ENCODE measurements around the gene RDX.
"Not testable (repeated sequence)": the region's sequence is repeated elsewhere in the genome, so short reads cannot be mapped to it uniquely, and the experiment has no call there.

Gene RDX

DNA sequence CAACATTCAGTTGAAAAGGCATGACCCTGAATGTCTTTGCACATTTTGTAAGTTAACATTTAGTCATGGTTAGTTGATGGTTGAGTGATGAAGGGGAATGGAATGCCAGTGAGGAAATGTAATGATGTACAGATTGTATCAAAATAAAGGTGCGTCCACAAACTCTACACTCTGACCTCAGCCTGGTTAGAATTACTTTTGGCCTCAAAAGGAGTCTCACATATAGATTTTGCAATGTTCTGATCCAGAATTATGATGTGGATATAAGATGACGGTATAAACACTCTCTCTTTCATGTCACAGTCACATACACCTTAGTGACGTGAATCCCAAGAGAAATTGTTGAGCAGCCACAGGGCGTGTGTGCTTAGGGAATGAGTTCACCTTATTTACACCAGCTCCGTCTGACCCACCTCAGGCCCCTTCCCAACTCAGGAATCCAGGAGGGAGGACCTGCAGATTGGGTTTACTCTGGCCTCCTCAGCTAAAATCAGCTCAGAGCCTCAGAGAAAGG lies 100.1 kb downstream of the RDX start:
- no peak for DNase-seq

DNA sequence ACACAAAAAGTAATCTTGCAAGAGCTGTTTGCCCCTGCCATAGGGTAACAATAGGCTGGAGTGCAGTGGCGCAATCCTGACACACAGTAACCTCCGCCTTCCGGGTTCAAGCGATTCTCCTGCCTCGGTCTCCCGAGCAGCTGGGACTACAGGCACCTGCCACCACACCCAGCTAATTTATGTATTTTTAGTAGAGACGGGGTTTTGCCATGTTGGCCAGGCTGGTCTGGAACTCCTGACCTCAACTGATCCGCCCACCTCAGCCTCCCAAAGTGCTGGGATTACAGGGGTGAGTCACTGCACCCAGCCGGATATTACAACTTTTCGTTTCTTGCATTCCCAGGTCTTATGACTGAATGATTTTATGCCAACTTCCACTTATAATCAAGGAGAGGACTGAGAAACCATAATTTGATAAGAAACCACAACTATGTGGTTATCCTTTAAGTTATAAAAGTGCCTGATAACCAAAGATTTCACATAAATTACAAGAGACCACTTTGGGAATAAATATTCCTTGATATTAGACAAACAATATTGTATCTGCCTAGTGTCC lies 102.1 kb downstream of the RDX start:
- DNase-seq, result not testable (repeated sequence)

DNA sequence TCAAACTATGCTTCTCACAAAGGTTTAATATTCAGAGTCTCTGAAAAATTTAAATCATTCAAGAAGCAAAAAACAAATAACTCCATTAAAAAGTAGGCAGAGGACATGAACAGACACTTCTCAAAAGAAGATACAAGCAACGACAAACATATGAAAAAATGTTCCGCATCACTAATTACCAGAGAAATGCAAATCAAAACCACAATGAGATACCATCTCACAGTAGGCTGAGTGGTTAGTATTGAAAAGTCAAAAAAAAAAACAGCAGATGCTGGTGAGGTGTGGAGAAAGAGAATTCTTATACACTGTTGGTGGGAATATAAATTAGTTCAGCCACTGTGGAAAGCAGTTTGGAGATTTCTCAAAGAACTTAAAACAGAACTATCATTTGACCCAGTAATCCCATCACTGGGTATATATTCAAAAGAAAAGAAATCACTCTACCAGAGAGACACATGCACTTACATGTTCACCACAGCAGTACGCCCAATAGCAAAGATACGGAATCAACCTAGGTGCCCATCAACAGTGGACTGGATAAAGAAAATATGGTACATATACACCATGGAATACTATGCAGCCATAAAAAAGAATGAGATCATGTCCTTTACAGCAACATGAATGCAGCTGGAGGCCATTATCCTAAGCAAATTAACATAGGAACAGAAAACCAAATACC lies 103.7 kb downstream of the RDX start:
- not testable (repeated sequence) for DNase-seq

- no peak for DNase-seq
Measured at GRCh38 chr11:110190885-110191284, 105.5 kb downstream of the RDX start.

DNA sequence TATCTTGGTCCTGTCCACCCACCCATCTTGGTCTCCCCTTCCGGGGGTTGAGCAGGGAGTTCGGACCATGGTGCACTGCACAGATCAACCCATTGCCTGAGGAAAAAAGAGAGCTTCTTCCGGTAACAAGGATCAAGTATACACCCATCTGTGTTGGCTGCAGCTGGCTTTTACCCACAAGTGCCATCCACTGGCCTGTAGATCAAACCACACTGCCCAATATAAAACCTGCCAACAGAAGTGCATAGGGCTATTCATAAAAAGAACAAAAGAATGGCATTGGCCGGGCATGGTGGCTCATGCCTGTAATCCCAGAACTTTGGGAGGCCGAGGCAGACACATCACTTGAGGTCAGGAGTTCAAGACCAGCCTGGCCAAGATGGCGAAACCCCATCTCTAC lies 108.7 kb downstream of the RDX start:
- DNase-seq, result no peak

- no peak for DNase-seq
Measured at GRCh38 chr11:110186867-110187266, 109.5 kb downstream of the RDX start.

DNA sequence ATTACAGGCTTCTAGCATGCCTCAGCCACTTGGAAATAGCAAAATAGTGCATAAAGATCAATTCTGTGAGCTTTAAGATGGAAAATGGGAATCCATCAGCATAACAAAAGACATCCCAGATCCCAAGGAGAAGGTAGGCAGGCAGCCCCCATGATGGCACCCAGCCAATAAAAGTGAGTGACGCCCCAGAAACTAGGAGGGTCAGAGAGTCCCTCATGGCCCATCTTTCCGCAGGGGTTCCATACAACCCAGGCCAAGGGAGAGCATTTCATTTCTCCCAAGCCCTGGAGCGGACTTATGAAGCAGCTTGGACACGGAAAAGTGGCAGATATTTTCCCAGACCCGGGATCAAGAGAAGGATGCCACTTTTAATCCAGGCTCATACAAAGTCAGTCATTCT lies 110.0 kb downstream of the RDX start:
- DNase-seq, result no peak

GRCh38 chr11:110185599-110185998 lies 110.8 kb downstream of the RDX start:
- no peak for DNase-seq

DNA sequence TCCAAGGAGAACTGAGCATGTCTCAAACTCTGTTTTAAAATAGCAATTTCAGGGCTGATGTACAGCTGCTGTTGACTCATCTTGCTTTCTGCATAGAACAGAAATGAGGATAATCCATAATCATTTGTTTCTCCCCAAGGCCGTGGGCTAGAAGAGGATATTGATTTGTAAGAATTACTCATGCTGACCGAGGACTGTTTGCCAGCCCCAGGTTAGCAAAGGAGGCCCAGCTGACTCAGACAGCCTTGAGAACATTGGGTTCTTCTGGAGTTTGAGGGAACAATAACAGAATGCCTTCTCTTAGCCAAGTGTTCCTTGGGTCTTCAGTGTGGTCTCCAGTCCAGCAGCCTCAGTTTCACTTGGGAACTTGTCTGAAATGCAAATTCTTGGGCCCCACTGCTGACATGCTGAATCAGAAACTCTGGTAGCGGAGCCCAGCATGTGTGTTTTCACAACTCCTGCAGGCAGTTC lies 111.3 kb downstream of the RDX start:
- DNase-seq, result no peak

DNA sequence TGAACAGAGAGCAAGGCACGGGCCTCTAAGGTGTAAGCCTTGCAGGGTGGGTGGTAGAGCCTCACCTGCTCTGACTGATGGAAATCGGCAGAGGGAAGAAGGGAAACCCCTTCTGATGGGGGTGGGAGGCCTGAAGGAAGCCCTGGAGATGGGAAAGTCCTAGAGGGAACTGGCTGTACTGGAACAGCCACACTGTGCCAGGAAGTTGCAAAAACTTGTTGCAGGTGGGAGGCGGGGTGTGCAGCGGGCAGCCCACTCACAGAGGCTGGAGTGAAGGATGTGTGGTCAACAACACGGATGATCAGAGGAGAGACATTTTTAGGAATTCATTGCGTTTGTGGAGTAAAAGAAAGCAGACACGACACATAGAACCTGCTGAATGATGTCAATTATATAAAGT lies 112.0 kb downstream of the RDX start:
- no peak for DNase-seq

DNA sequence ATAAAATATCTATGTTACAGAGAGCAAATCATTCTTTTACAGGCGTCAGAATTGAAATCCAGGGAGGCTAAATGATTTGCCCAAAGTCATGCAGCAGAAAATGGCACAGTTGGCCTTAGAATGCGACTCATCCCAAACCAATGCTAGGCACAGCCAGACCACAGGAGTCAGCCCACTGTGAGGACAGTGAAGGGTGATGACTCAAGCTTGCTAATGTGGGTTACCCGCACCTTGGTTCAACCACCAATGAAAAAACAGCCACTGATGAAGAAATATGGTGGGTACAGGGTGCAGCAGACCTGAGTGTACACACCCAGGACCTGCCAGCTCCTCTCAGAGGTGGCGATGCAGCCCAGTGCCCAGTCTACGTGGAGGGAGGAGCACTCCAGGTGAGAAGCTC lies 113.5 kb downstream of the RDX start:
- DNase-seq, result no peak

DNA sequence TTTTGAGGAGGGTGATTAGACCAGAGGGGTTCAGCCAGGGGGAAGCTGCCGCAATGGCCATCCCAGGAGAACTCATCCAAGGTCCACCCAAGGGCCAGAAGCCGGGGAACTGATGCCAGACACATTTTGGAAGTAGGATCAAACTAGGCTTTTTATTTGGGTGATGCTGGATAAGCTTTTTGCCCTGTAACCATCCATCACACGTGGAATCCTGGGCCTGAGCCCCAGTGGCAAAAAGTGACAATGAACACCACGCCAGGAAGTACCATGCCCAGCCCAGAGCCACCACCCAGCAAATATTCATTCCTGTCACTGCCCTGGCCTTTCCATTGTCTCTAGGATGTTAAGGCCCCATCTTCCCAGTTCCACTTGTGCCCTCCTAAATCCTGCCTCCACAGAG lies 117.3 kb downstream of the RDX start:
- no peak for DNase-seq

DNA sequence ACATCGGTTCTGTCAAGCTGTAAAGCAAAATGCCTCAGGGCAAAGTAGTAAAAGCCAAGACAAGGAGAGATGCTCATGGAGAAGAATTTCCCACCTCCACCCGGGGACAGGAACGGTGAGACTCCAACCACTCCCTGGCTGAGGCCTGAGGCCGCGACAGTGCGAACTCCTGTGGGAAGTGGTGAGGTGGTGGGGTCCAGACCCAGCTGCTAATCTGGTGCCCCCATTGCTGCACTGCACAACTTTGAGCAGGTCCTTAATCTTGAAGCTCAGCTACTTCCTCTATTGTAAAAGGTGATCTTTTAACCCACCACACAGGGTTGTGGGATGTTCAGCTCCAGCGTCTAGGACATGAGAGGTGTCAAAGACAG lies 119.3 kb downstream of the RDX start:
- no peak for DNase-seq

DNA sequence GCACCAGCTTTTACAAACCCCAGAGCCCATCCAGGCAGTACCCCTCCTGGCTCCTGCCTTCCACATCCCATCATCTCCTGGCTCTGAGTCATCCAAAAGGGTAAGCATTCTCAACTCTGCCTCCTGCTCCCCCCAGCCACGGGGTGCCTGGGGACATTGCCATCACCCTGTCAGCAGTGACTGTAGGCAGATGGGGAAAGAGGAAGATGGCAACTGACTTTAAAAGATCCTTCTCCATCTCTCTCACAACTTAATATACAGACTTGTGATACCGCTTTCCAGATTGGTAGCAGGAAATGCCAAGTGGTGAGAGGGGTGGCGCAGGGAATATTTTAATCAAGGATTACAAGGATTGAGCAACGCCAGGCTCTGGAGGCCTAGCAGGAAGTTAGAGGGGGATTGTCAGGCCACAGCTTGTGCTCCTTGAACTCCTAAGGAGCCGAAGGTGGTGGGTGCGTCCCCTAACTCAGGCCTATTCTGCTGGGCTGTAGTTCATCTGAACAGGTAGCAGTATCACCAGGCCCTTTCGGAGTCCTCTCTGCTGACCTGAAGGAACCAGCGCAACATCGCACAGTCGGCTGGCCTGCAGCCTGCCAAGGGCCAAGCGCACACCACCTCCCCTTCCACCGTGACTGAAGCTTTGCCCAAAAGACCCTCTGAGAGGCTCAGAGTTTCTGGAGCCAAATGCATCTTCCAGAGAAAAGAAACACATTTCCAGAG lies 119.9 kb downstream of the RDX start:
- DNase-seq, result no peak

- DNase-seq, result no peak
Measured at GRCh38 chr11:110174645-110175310, 121.6 kb downstream of the RDX start.

DNA sequence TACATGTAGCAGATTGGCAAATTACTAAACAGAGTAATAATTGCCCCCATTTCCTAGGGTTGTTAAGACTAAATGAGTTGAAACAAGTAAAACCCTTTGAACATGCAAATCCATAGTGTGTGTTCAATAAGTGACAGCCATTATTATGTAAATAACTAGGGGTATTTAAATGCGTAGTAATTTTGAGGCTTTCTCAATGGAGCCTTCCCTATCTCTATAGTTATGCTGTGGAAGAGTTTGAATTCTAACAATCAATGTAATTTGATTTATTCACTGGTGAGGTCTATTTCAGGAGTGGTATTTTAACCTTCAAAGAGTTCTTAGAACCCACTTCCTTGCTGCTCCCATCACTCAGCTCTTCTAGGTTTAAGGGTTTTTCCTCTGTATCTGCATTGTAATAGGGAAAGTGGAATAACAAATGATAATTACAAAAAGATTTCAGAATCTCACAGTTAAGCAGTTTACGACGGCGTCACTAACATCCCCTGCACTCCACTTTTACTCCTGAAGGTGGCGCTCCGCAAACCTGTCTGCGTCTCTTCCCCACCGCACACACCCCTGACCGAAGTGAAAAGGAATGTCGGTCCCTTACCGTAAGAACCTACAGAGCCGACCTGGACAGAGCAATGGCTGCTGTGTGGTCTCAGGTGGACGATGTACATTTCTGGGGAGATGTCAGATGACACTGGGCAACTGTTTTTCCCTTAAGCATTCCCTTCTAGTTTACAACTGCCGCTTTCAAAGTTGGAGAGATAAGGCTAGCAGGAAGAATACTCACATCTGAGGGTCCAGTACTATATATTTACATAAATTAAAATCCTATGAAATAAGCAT lies 122.4 kb downstream of the RDX start:
- no peak for DNase-seq

- no peak for DNase-seq
Measured at GRCh38 chr11:110172468-110173065, 123.8 kb downstream of the RDX start.

- no peak for DNase-seq
Measured at GRCh38 chr11:110169738-110170137, 126.7 kb downstream of the RDX start.

DNA sequence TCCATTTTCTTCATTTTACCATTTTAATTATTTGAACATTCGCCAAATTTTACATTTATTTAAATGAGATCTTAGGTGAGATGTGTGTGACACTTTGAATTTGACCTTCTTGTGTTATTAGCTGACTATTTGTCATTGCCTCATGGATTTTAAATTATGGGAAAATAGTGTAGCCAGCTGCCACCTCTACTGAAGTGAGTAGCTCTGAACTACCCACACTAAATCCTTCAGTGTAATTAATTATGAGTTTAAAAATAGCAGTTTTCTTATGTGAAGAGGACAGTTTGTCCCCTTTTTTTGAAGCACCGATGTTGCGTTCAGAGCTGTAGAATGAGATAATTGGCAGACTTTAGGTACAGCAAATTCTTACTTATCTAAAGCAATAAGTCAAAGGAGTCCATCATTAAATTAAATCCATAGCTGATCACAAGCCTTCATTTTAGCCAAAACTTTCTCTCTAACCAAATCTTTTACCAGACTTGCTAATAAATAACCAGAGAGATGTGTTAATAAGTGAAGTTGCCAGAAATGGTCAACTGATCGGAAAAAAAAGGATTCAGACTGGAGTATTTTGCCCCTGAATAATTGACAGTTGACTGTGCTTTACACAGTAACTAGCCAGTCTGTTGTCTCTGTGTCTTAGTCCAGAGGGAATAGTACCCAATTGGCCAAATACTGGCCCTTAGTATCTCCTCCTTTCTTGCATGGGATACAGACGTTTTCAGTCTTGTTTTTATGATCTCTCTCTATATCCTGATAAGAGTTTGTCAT lies 128.2 kb downstream of the RDX start:
- no peak for DNase-seq

GRCh38 chr11:110165039-110165925 lies 131.1 kb downstream of the RDX start:
- no peak for DNase-seq
